ENCODE results near the gene FOXK1. TPM values are rescaled to one million over a fixed set of nuclear protein-coding genes. Genes with fewer than 3 reads are reported as not detected.

Gene FOXK1
- total RNA-seq, 6 donors from 2014 or later, result 25.1 to 40.7 (median 34.1) TPM

GRCh38 chr7:4770886-4771285 lies 88.8 kb downstream of the FOXK1 start:
- Histone ChIP-seq H3K27ac (no peak overlapping the region), H3K4me1 (peaks cover 8 to 17% (median 14%) of the 10 kb centered on the region in 4 donors), H3K27me3 (no peaks in the 10 kb centered on the region), H3K36me3 (peaks cover 0 to 19% (median 6%) of the 10 kb centered on the region in 4 donors), H3K9me3 (no peaks in the 10 kb centered on the region), H3K4me3 (no peak overlapping the region)
- ATAC-seq (ENCODE audit: low FRiP score in 2 of 2), result no peak
- DNase-seq, result no peak
- no peak for TF ChIP-seq EP300 (IDR thresholded peaks at IDR 0.05)
- no peak for TF ChIP-seq POLR2A (IDR thresholded peaks at IDR 0.05)
- TF ChIP-seq POLR2AphosphoS5 (IDR thresholded peaks at IDR 0.05), result no peak
- TF ChIP-seq CTCF (IDR thresholded peaks at IDR 0.05), result no peak
- WGBS, 2 donors, result 86 to 89% methylated on average over 9 of the region's 9 CpGs

GRCh38 chr7:4771737-4772136 lies 89.6 kb downstream of the FOXK1 start:
- DNase-seq (no peak), ATAC-seq (ENCODE audit: low FRiP score in 2 of 2) (no peak)
- H3K27ac ChIP-seq, result no peak overlapping the region
- H3K27me3 ChIP-seq, result no peaks in the 10 kb centered on the region
- H3K36me3 ChIP-seq, result peaks cover 0 to 12% (median 4%) of the 10 kb centered on the region in 4 donors
- no peak for TF ChIP-seq POLR2AphosphoS5 (IDR thresholded peaks at IDR 0.05)
- TF ChIP-seq CTCF (IDR thresholded peaks at IDR 0.05), result no peak
- TF ChIP-seq POLR2A (IDR thresholded peaks at IDR 0.05), result no peak
- H3K9me3 ChIP-seq, result no peaks in the 10 kb centered on the region
- no peak overlapping the region for H3K4me3 ChIP-seq
- peaks cover 15 to 25% (median 20%) of the 10 kb centered on the region in 4 donors for H3K4me1 ChIP-seq
- 90% methylated on average over 9 of the region's 9 CpGs; no CpG with 5 or more reads in 1 of the 2 donors for WGBS, 2 donors

GRCh38 chr7:4772306-4772705 lies 90.2 kb downstream of the FOXK1 start:
- ATAC-seq (ENCODE audit: low FRiP score in 2 of 2), result no peak
- no peak for TF ChIP-seq EP300 (IDR thresholded peaks at IDR 0.05)
- no peak for TF ChIP-seq POLR2A (IDR thresholded peaks at IDR 0.05)
- TF ChIP-seq POLR2AphosphoS5 (IDR thresholded peaks at IDR 0.05), result no peak
- peak in 1 of 2 donors; percentile 59 for DNase-seq
- Histone ChIP-seq H3K27ac (no peak overlapping the region), H3K4me1 (peaks cover 20 to 31% (median 24%) of the 10 kb centered on the region in 4 donors), H3K27me3 (no peaks in the 10 kb centered on the region), H3K9me3 (no peaks in the 10 kb centered on the region), H3K36me3 (peaks cover 0 to 10% (median 4%) of the 10 kb centered on the region in 4 donors), H3K4me3 (no peak overlapping the region)
- 85 to 96% methylated on average over 6 of the region's 6 CpGs for WGBS, 2 donors

- 88 to 91% methylated on average over 12 of the region's 12 CpGs for WGBS, 2 donors
- ATAC-seq (ENCODE audit: low FRiP score in 2 of 2) (no peak), DNase-seq (no peak)
- H3K27ac ChIP-seq, result peak overlapping the region; percentile 93 to 98 (median 96)
- no peaks in the 10 kb centered on the region for H3K27me3 ChIP-seq
- H3K4me3 ChIP-seq, result peak overlapping the region in 1 of 4 donors; percentile 93
- peaks cover 0 to 12% (median 3%) of the 10 kb centered on the region in 4 donors for H3K36me3 ChIP-seq
- peaks cover 24 to 42% (median 29%) of the 10 kb centered on the region in 4 donors for H3K4me1 ChIP-seq
- H3K9me3 ChIP-seq, result no peaks in the 10 kb centered on the region
- TF ChIP-seq CTCF (IDR thresholded peaks at IDR 0.05), result no peak
- TF ChIP-seq EP300 (IDR thresholded peaks at IDR 0.05), result no peak
- TF ChIP-seq POLR2A (IDR thresholded peaks at IDR 0.05), result no peak
- TF ChIP-seq POLR2AphosphoS5 (IDR thresholded peaks at IDR 0.05), result no peak
Observed at GRCh38 chr7:4774007-4774406, 91.9 kb downstream of the FOXK1 start.

- Histone ChIP-seq H3K27ac (peak overlapping the region; percentile 93 to 98 (median 96)), H3K9me3 (no peaks in the 10 kb centered on the region), H3K27me3 (no peaks in the 10 kb centered on the region), H3K4me3 (peak overlapping the region; percentile 91 to 99 (median 96)), H3K4me1 (peaks cover 24 to 38% (median 27%) of the 10 kb centered on the region in 4 donors), H3K36me3 (peaks cover 0 to 12% (median 3%) of the 10 kb centered on the region in 4 donors)
- peak; percentile 30 to 63 for ATAC-seq (ENCODE audit: low FRiP score in 2 of 2)
- WGBS, 2 donors, result 14 to 24% methylated on average over 13 to 24 of the region's 24 CpGs
- DNase-seq, result peak in 1 of 2 donors; percentile 54
- TF ChIP-seq EP300 (IDR thresholded peaks at IDR 0.05) (no peak), POLR2A (IDR thresholded peaks at IDR 0.05) (no peak), POLR2AphosphoS5 (IDR thresholded peaks at IDR 0.05) (no peak), CTCF (IDR thresholded peaks at IDR 0.05) (no peak)
Observed at GRCh38 chr7:4774658-4775249, 92.7 kb downstream of the FOXK1 start.

Measured in upper lobe of left lung (tissue), 6 donors.